GM21423 (cell line): Measurements from ENCODE around the gene NR1D2.
"Not testable (repeated sequence)": the region's sequence is repeated elsewhere in the genome, so short reads cannot be mapped to it uniquely, and the experiment has no call there.

Experiments
- ATAC-seq: cut with Tn5 transposase; IDR thresholded peaks from one replicate; pipeline ENCODE4 v1.9.1; 2021; ENCODE audit warnings: mild to moderate bottlenecking, moderate library complexity; ENCODE audit not compliant: unreplicated experiment

The NR1D2 gene

DNA sequence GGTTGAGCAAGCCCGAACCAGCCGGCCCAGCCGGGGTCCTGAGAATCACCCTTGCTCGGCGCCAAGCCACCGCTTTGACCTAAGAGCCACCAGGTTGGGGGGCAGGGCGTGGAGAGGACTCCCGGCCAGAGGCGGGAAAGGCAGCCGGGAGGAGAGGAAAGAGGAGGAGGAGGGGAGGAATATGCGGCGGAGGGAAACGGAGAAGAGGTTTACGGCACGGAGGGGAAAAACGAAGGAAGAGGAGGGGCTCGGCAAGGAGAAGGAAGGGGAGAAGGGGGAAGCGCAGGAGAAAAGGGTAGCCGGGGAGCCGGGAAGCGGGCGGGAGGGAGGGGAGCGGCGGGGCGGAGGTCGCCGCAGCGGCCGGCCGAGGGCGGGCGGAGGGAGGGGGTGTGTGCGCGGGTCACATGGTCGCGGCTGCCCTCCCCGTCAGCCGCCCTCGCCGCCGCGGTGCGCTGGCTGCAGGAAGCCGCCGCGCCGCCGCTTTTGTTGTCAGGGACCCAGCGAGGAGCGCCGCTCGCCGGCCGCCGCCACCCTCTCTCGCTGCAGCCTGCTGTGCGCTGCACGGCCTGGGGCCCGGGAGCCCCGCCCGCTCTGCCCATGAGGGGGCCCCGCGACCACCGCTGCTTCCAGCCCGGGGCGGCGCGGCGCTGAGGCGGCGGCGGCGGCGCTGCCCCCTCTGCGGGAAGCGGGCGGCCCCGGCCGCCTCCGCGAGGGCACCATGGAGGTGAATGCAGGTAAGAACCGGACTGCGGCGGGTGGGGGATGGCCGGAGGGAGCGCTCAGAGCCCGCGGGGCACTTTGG lies at the start of gene NR1D2:
NR1D2 (plus strand) TSS at position 426 of the 802 bp plus-strand sequence; CDS start at position 719, 293 bp downstream.
- peak; percentile 52 for ATAC-seq

DNA sequence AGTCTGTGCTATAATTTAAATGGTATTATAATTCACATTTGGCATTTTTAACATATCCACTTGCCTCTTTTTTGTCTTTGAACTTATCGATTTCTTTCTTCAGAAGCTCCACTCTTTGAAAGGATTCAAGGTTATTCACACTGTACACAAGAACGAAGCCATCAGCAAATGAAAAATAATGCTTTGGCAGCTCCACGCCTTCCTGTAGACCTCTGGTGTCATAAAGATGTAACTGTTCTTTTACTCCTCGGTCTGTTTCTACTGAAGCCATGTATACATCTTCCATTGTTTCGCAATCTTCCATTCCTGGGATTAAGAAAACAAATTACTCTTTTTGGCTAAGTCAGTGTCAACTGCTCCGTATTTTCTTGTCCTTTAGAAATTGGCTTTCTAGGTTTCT lies 44.3 kb upstream of the NR1D2 start:
- ATAC-seq: no peak

DNA sequence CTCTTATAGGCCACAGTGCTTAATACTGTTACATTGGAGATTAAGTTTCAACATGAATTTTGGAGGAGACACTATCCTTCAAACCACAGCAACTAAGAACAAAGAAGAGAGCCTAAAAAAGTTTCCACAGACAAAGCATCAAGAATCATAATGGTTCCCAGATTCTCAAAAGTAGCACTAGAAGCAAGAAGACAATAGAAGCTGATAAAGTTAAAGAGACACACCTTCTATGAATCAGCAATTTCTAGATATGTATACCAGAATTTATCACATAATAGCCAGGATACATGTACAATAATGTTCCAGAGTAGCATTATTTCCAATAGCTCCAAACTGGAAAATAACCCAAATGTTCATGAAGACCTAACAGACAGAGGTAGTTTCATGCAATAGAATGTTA lies 40.5 kb upstream of the NR1D2 start:
- no peak for ATAC-seq

DNA sequence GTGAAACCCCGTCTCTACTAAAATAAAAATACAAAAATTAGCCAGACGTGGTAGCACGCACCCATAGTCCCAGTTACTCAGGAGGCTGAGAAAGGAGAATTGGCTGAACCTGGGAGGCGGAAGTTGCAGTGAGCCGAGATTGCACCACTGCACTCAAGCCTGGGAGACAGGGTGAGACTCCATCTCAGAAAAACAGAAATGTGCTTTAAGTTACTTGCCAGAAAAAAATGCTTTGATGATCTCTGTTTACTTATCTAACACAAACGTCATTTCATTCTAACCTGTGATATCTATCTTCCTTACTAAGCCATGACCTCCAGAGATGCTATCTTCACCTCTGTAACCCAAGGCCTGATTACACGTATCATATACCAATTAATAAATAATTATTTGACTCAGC lies 35.7 kb upstream of the NR1D2 start:
- no peak for ATAC-seq

DNA sequence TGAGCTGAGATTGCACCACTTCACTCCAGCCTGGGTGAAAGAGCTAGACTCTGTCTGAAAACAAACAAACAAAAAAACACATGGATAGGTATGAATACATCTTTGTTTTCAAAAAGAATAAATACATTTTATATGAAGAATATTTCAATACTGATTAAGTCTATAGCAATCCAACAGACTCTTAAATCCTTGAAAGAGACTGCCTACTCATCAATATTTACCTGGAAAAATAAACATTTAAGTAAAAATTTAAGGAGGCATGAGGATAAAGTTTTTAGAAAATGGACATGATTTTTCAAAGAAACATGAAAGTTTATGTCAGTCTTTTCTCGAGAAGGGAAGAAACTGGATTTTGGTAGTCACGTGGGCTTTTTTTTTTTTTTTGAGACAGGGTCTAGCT lies 33.7 kb upstream of the NR1D2 start:
- no peak for ATAC-seq

DNA sequence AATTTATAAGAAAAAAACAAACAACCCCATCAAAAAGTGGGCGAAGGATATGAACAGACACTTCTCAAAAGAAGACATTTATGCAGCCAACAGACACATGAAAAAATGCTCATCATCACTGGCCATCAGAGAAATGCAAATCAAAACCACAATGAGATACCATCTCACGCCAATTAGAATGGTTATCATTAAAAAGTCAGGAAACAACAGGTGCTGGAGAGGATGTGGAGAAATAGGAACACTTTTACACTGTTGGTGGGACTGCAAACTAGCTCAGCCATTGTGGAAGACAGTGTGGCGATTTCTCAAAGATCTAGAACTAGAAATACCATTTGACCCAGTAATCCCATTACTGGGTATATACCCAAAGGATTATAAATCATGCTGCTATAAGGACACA lies 32.8 kb upstream of the NR1D2 start:
- ATAC-seq: not testable (repeated sequence)

DNA sequence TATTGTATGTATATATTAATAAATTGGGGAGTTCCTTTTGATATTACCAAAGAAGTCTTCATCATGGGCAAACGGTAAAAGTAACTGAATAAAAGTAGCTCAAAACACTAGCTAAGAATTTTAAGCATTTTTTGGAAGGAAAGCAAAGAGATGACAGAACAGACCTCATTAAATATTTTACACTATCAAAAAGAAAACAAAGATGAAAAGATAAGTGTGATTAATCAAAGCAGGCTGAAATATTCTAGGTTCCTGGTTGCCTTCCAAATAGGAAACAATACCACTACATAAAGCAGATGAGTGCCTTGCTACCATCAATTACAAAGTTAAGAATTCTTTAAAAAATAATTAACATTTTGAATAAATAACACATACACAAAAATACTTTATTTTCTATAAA lies 31.9 kb upstream of the NR1D2 start:
- no peak for ATAC-seq

DNA sequence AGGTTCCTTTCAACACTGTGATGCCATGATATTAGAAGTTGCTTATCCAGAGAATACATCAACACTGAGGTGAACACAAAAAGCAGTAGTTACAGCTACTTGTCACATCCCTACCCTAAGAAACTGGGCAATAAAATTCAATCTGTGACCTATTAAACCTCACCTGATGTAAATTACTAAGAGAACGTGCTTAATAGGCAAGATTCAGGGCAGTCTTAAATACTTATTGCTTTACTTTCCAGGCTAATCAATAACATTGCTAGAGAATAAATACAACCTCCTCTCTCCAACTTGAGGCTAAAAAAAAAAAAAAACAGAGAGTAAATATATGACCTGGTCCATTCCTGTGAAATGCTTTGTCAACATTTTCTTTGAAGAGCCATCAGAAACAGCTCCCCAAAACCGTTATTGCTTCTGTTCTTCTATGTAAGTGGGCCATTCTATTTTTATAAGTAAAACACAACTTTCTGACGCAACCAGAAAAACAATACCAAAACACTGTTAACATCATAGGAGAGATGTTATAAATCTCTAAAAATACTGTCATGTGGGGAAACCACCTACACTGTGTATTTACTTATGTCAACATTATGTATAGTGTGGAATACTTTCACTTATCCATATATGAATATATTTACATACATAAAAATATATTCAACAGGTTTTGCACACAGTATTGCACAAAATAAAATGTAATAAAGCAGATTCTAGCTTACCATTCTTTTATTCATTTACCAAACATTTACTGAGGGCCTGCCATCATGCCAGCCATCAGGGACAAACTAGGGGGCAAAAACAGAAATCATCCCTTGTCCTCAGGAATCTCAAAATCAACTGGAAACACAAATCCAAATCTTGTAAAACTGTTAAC lies 31.0 kb upstream of the NR1D2 start:
- ATAC-seq: no peak

DNA sequence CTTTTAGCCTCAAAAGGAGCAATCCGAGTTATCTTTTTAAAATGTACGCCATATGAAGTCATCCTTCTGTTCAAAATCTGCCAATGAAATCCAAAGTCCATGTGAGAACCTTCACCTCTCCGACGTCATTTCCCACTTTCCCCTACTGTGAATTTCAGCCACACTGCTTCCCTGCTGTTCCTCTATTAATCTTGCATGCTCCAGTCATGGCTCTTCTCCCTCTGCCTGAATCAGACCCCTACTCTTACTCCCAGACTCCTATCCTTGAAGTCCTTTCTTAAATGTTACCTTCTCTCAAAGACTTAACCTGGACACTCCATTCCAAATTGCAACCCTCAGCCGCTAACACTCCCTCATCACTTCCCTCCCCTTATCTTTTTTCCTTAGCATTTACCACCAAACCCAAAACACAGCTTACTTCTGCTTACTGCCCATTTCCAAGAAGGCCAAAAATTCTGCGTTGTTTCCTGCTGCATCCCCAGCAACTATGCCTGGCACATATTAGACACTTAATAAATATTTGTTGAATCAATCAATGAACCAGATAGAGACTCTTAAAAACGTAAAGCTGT lies 29.5 kb upstream of the NR1D2 start:
- no peak for ATAC-seq

DNA sequence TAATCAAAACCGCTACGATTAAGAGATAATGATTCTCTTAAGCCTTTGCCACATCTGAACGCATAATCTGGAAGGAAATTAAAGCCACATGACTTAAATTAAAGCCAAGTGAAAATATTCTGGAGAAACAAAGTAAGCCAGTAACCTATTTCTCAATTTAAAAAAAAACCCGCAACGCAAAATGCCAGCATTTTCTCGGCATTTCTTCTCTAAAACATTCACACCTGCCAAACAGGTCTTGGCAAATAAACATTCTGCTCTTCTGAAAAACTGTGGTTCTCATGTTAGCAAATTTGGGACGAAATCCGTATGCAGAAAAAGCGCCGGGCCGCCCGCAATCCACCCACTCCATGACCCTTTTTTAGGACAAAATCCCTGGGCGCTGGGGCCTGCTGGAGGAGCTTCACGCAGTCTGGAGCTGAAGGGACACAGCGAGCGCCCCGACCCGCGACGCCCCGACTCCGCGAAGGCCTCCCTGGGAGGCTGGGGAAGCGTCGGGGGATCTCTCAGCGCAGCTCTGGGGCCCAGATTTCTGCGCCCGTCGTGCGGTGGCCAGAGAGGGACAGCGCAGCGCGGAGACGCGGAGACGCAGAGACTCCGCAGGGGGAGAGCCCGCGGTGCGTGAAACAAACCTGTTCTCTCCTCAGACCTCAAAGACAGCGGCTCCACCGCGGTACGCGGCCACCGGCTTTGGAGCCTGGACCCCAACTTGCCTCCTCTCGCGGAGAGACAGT lies 28.8 kb upstream of the NR1D2 start:
- ATAC-seq: peak; percentile 40

DNA sequence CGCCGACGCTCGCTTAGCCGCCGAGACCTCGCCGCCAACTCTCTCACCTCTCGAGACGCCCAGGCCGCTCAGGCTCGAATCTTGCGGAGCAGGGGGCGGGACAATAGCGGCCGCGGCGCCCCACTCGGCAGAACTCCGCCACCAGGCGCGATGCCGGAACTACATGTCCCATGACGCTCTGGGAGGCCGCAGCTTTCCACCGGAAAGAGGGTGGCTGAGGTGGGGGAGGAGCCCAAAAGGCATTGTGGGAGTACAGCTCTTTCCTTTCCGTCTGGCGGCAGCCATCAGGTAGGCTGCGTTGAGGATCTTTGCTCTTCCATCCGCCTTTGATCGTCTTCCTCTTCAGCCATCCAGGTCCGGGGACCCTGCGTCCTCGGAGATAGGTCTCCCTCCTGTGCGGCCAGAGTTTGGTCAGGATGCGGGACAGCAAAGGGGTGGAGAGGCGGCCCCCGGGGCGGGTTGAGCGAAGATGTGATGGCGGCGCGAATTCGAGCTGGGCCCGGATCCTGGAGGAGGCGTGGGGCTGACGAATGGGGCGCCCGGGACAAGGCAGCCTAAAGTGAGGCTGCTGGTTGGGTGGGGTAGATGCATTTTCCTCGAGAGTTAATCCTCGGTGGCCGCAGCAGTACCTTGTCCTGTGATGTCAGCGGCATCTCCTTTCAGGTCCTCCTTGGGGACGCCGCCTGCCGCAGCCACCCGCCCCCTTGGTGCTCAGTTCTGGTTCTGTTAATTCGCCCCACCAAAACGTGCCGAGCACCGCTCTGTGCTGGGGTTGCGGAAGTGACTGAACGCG lies 28.0 kb upstream of the NR1D2 start, which contains the start of the genes NKIRAS1 and RPL15:
NKIRAS1 (minus strand) TSS at position 105 of the 793 bp plus-strand sequence. CDS start 6,086 bp downstream, outside the sequence.
RPL15 (plus strand) TSS at position 247 of the 793 bp plus-strand sequence. CDS start 728 bp downstream, outside the sequence.
- ATAC-seq: peak; percentile 93

DNA sequence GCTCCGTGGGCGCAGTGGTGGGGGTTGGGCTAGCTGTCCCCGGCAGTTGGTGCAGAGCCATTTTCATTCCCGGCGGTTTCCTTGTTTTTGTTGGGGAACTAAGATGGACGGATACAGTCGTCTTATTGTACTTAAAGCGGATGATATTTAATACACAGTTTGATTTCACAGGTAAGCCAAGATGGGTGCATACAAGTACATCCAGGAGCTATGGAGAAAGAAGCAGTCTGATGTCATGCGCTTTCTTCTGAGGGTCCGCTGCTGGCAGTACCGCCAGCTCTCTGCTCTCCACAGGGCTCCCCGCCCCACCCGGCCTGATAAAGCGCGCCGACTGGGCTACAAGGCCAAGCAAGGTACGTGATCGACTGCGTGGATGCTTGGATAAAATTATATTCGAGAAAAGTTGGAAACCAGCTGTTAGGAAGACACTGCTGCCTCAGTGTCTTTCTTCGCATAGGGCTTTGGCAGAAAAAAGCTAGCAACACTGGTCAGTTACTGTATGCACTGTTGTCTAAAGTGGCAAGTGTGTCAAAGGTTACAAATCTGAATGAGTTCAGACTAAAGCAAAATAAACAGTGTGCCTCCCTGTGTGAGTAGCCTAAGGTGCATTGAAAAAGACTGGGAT lies 27.3 kb upstream of the NR1D2 start:
- not testable (repeated sequence) for ATAC-seq

DNA sequence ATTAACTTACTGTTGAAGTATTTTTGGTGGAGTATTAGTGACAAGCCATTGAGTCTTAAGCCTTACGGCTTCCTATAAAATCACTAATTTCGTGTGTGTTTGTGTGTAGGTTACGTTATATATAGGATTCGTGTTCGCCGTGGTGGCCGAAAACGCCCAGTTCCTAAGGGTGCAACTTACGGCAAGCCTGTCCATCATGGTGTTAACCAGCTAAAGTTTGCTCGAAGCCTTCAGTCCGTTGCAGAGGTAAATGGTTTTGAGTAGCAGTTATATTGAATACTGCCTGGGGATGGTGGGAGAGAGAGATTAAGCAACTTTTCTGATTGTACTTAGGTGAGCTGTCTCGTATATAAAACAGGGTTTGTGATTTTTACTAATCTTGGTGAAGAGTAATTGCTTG lies 26.8 kb upstream of the NR1D2 start:
- ATAC-seq: not testable (repeated sequence)

DNA sequence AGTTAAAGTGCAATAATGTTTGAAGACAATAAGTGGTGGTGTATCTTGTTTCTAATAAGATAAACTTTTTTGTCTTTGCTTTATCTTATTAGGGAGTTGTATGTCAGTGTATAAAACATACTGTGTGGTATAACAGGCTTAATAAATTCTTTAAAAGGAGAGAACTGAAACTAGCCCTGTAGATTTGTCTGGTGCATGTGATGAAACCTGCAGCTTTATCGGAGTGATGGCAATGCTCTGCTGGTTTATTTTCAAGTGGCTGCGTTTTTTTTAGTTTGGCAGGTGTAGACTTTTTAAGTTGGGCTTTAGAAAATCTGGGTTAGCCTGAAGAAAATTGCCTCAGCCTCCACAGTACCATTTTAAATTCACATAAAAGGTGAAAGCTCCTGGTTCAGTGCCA lies 25.5 kb upstream of the NR1D2 start:
- ATAC-seq: no peak

DNA sequence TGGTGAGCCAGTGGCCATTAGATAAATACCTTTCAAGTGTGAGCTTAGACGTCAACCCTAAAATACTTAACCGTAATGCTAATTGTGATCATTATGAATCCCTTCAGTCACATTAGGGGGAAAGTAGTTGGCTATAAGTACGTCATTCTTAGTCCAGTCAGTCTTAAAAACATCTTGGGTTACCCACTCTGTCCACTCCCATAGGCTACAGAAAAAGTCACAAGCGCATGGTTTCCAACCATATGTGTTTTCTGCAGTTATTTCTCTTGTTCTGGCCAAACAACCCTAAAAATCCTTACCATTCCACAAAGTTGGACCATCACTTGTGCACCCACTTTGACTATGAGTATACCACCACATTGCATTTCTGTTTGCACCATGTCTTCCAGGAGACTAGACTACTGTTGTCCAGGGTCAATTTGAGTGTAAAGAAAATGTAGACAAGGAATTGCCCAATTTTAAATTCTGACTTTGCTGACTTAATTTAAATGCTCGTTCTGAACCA lies 24.9 kb upstream of the NR1D2 start:
- no peak for ATAC-seq

DNA sequence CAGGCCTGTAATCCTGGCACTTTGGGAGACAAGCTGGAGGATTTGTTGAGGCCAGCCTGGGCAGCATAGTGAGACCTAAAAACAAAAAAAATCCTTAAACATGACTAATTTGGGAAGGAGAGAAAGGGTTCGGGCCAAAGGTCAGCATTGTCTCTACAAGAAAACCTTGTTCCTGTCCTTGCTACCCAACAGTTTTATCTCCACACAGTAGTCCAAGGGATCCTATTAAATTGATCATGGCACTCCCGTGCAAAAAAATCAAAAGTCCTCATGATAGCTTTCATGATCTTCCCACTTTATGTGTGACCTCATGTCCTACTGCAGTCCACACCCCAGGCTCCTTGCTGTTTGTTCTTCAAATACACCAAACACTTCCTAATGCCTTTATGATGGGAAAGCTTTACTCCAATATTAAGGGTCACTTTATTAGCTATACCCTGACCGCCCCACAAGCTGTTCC lies 24.0 kb upstream of the NR1D2 start:
- ATAC-seq: no peak

DNA sequence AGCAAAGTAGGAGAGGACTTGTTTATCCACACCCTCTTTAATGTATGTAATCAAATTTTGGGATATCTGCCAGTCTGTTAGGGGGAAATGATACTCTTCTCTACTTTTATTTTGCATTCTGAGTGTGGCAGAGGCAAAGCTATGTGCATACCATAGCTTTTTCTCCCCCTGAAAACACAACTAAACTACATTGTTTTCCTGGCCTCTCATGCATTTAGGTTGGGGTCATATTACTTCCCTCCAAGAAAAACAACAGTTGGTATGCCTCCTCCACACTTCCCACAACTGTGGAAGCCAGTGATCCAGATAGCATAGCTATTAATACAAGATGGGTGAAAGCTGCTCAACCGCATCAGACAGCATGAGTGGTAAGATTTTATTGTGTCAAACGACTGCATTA lies 21.3 kb upstream of the NR1D2 start:
- ATAC-seq: no peak

DNA sequence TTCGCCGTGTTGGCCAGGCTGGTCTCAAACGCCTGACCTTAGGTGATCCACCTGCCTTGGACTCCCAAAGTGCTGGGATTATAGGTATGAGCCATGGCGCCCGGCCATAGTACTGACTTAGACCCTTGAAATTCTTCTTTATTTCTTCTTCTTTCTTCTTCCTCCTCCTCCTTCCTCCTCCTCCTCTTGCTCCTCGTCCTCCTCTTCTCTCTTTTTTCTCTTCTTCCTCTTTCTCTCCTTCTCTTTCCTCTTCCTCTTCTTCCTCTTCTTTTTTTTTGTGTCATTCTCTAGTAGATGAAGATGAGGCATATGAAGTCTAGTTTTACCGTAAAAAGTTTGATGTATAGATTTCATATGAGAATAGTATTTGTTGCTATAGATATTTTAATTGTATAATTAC lies 18.8 kb upstream of the NR1D2 start:
- ATAC-seq: no peak

DNA sequence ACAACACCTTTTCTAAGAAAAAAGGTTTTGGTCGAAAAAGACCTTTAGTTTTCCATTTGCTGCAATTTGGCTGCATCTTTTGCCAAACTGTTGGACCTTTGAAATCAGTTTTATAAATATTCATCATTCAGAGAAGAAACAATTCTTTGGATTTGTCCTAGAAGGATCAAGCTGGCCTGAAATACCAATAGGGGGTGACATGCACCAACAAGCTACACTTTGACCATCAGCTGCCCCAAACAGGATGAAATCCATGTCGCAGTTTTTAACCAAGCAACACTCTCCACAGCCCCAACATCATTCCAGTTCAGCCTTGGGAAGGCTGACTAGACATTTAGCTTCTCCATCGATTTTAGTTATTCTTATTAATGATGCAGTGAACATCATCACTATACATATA lies 18.4 kb upstream of the NR1D2 start:
- ATAC-seq: no peak
